Prostate gland (tissue), 2 donors: ENCODE measurements around the gene ILK. TPM values are rescaled to one million over a fixed set of nuclear protein-coding genes. Genes with fewer than 3 reads are reported as not detected.

Source experiments
- DNase-seq: peaks from one replicate; pipeline ENCODE4 v3.0.0-alpha.2; 2019; ENCODE audit warnings: low spot score
- H3K27ac ChIP-seq, 2 donors: fragments of 200-600 bp; sonication (generic); 2 replicates each; pipeline ENCODE4 v1.5.1; 2017 to 2019
- H3K27me3 ChIP-seq: fragments of 200-600 bp; sonication (generic); replicated peaks from 2 replicates; pipeline ENCODE4 v1.5.1; 2019; ENCODE audit not compliant: insufficient read depth
- H3K36me3 ChIP-seq, 2 donors: fragments of 200-600 bp; sonication (generic); 1 replicate in 1 of 2; 2 replicates in 1 of 2; pipeline versions ENCODE4 v1.5.1 to v1.8.1; 2017 to 2019
- H3K4me1 ChIP-seq: fragments of 200-600 bp; sonication (generic); replicated peaks from 2 replicates; pipeline ENCODE4 v1.5.1; 2019
- H3K4me3 ChIP-seq, 2 donors: fragments of 200-600 bp; sonication (generic); 2 replicates each; pipeline ENCODE4 v1.5.1; 2017 to 2019
- H3K9me3 ChIP-seq: fragments of 200-600 bp; sonication (generic); 2 replicates; pipeline ENCODE4 v1.5.1; 2017
- CTCF ChIP-seq, 4 experiments: fragments of 200-600 bp in 2 of 4; fragments of 450-650 bp in 2 of 4; sonication (generic) in 2 of 4; IDR thresholded peaks; 1 replicate in 3 of 4; 2 replicates in 1 of 4; pipeline ENCODE4 v1.5.1; 2016 to 2019; ENCODE audit warnings: antibody characterized with exemption in 4 of 4, mild to moderate bottlenecking in 2 of 4, moderate library complexity in 2 of 4
- POLR2A ChIP-seq: fragments of 450-650 bp; IDR thresholded peaks from one replicate; pipeline ENCODE4 v1.6.1; 2016; ENCODE audit warnings: antibody characterized with exemption, mild to moderate bottlenecking
- POLR2AphosphoS5 ChIP-seq: sonication (generic); formaldehyde crosslinking; IDR thresholded peaks from one replicate; pipeline ENCODE4 v1.6.1; 2017; ENCODE audit warnings: antibody characterized with exemption
- WGBS: methylation state at CpG from one replicate; pipeline ENCODE4 v1.1.5; 2018; 5-methylcytosine and 5-hydroxymethylcytosine counted together
- intact Hi-C: fragments of 100-400 bp; cut with DNase I; formaldehyde crosslinking; loops from one replicate; pipeline ENCODE4 v1.14.2; 2022
- total RNA-seq, 2 donors: library from RNA; depleted of rRNA; stranded (reverse); fragments of >200 nt; gene quantifications; one replicate each; pipeline ENCODE4 v1.1.0, GENCODE V29; 2016

The ILK gene
- total RNA-seq, 2 donors from 2014 or later = 172 to 195 TPM

GRCh38 chr11:6655020-6655789 lies 51.6 kb downstream of the ILK start:
- no peak for DNase-seq
- WGBS = under 1% methylated on average over 60 of the region's 84 CpGs
- Histone ChIP-seq H3K36me3 (no peaks in the 10 kb centered on the region), H3K9me3 (no peaks in the 10 kb centered on the region), H3K4me1 (no peaks in the 10 kb centered on the region), H3K4me3 (peak overlapping the region; percentile 35 to 43), H3K27me3 (no peaks in the 10 kb centered on the region), H3K27ac (peak overlapping the region; percentile 27 to 52)
- TF ChIP-seq POLR2AphosphoS5 = no peak
- TF ChIP-seq CTCF (IDR thresholded peaks at IDR 0.05) = no peak
- TF ChIP-seq POLR2A = no peak
- intact Hi-C loops = loop anchor here (5.0 kb wide), 1 partner anchor 53 kb away; the partner anchor contains the start of genes ILK and RRP8

- H3K27me3 ChIP-seq = no peaks in the 10 kb centered on the region
- WGBS = 10% methylated on average over 25 of the region's 56 CpGs
- DNase-seq = no peak
- no peaks in the 10 kb centered on the region for H3K9me3 ChIP-seq
- peak within 1 kb of the TSS; percentile 35 to 43 for H3K4me3 ChIP-seq
- no peaks in the 10 kb centered on the region for H3K36me3 ChIP-seq
- TF ChIP-seq POLR2AphosphoS5 (no peak), CTCF (IDR thresholded peaks at IDR 0.05) (no peak), POLR2A (no peak)
- H3K27ac ChIP-seq = peak within 1 kb of the TSS; percentile 38 to 63
- H3K4me1 ChIP-seq = no peaks in the 10 kb centered on the region
- intact Hi-C loops = loop anchor here (5.0 kb wide), 1 partner anchor 54 kb away; the partner anchor contains the start of genes ILK and RRP8
Observed at GRCh38 chr11:6655790-6656583, 52.4 kb downstream of the ILK start, which contains the start of gene DCHS1. TSS of gene DCHS1 (minus strand) at chr11:6655809. CDS start at chr11:6641613, 14,196 bp downstream.

- intact Hi-C loops = loop anchor here (5.0 kb wide), 1 partner anchor 54 kb away; the partner anchor contains the start of genes ILK and RRP8
- TF ChIP-seq CTCF (IDR thresholded peaks at IDR 0.05) (no peak), POLR2A (no peak), POLR2AphosphoS5 (no peak)
- H3K4me1 ChIP-seq = no peaks in the 10 kb centered on the region
- DNase-seq = no peak
- no peaks in the 10 kb centered on the region for H3K27me3 ChIP-seq
- WGBS = 50% methylated on average over 4 of the region's 4 CpGs
- peak overlapping the region; percentile 38 to 63 for H3K27ac ChIP-seq
- no peak overlapping the region for H3K4me3 ChIP-seq
- H3K36me3 ChIP-seq = no peaks in the 10 kb centered on the region
- no peaks in the 10 kb centered on the region for H3K9me3 ChIP-seq
Observed at GRCh38 chr11:6656584-6656915, 53.0 kb downstream of the ILK start.

- intact Hi-C loops = loop anchor here (5.0 kb wide), 1 partner anchor 55 kb away; the partner anchor contains the start of genes ILK and RRP8
- no peak overlapping the region for H3K27ac ChIP-seq
- no peak for DNase-seq
Observed at GRCh38 chr11:6656936-6657335, 53.4 kb downstream of the ILK start.

More at GRCh38 chr11:6656936-6657335, 53.4 kb downstream of the ILK start:
- Histone ChIP-seq H3K9me3 (no peaks in the 10 kb centered on the region), H3K27me3 (no peaks in the 10 kb centered on the region), H3K4me3 (no peak overlapping the region), H3K4me1 (no peaks in the 10 kb centered on the region), H3K36me3 (no peaks in the 10 kb centered on the region)
- no peak for TF ChIP-seq CTCF (IDR thresholded peaks at IDR 0.05)
- no peak for TF ChIP-seq POLR2A
- WGBS = 63% methylated on average over 5 of the region's 5 CpGs
